Measurements from ENCODE around the gene STX16. TPM values are rescaled to one million over a fixed set of nuclear protein-coding genes. Genes with fewer than 3 reads are reported as not detected.

The STX16 gene
- total and polyA plus RNA-seq, 2 of the 13 experiments (the other 11 are each of a cell fraction or from before 2014, with no cell fraction given): 28.0 to 72.7 TPM

DNA sequence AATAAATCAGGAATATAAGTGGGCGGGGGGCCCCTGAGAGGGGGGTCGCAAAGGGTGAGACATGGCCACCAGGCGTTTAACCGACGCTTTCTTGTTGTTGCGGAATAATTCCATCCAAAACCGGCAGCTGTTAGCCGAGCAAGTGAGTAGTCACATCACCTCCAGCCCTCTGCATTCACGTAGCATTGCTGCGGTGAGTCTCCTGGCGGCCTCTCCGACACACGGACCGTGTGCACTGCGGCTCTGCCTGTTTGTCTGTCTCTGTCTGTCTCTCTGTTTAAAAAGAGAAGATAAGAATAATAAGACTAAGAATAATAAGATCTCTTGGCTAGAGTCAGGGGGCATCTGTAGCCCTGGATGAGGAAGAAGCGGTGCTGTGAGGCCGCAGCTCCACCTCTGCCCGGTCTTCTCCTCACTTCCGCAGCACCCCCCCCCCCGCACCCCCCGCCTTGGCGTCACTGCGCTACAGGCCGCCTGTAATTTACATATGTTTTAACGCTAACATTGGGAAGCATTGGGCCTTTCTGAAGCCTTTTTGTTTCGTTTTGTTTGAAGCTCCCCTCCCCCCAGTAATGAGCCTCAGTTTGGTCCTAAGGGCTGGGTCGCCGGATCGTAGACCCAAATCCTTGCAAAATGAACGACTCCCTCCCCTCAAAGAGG is 993 bp downstream of the STX16 start (continued):
- TF ChIP-seq ZBTB40 (IDR thresholded peaks at IDR 0.05) (no peak), ZBTB40 (CRISPR knock-in tag; IDR thresholded peaks at IDR 0.05) (no peak), MXD4 (CRISPR knock-in tag; IDR thresholded peaks at IDR 0.05) (no peak), ELF4 (CRISPR knock-in tag; IDR thresholded peaks at IDR 0.05; ENCODE audit: borderline replicate concordance) (no peak), SNAPC5 (CRISPR knock-in tag; IDR thresholded peaks at IDR 0.05; ENCODE audit: borderline replicate concordance) (no peak), ZNF557 (CRISPR knock-in tag; IDR thresholded peaks at IDR 0.05) (no peak; the same call in 1 of the 2 replicates), CC2D1A (CRISPR knock-in tag; IDR thresholded peaks at IDR 0.05) (no peak), ARNTL (CRISPR knock-in tag; IDR thresholded peaks at IDR 0.05) (no peak), ZNF766 (CRISPR knock-in tag; IDR thresholded peaks at IDR 0.05; ENCODE audit: borderline replicate concordance) (no peak; the same call in 1 of the 2 replicates), THAP8 (CRISPR knock-in tag; IDR thresholded peaks at IDR 0.05; ENCODE audit: borderline replicate concordance) (no peak), HNF1A (IDR thresholded peaks at IDR 0.05; ENCODE audit: low read depth) (no peak), HNF1A (CRISPR knock-in tag; IDR thresholded peaks at IDR 0.05; ENCODE audit: borderline replicate concordance) (no peak), ONECUT2 (CRISPR knock-in tag; IDR thresholded peaks at IDR 0.05) (no peak), CERS6 (CRISPR knock-in tag; IDR thresholded peaks at IDR 0.05) (no peak)
